Mucosa of stomach (tissue), 1 donor: ENCODE results near the gene TRIM41.
"Not testable (repeated sequence)": the region's sequence is repeated elsewhere in the genome, so short reads cannot be mapped to it uniquely, and the experiment has no call there.

Source experiments
- H3K27me3 ChIP-seq: one replicate; pipeline ENCODE4 v1.7.0; 2013; ENCODE audit warnings: mild to moderate bottlenecking, low read length; ENCODE audit not compliant: control insufficient read depth, insufficient read depth
- H3K36me3 ChIP-seq: one replicate; pipeline ENCODE4 v1.7.0; 2013; ENCODE audit warnings: low read length; ENCODE audit not compliant: control insufficient read depth, insufficient read depth
- H3K4me1 ChIP-seq: one replicate; pipeline ENCODE4 v1.7.0; 2013; ENCODE audit warnings: mild to moderate bottlenecking, low read length; ENCODE audit not compliant: control insufficient read depth, insufficient read depth
- H3K4me3 ChIP-seq: one replicate; pipeline ENCODE4 v1.7.0; 2013; ENCODE audit warnings: low read length
- H3K9ac ChIP-seq: one replicate; pipeline ENCODE4 v1.7.0; 2013; ENCODE audit warnings: mild to moderate bottlenecking, low read length, moderate library complexity
- H3K9me3 ChIP-seq: one replicate; pipeline ENCODE4 v1.7.0; 2013; ENCODE audit warnings: mild to moderate bottlenecking, low read length, moderate library complexity; ENCODE audit not compliant: control insufficient read depth
- donor health status: Pancreatic carcinoma.

Gene TRIM41

DNA sequence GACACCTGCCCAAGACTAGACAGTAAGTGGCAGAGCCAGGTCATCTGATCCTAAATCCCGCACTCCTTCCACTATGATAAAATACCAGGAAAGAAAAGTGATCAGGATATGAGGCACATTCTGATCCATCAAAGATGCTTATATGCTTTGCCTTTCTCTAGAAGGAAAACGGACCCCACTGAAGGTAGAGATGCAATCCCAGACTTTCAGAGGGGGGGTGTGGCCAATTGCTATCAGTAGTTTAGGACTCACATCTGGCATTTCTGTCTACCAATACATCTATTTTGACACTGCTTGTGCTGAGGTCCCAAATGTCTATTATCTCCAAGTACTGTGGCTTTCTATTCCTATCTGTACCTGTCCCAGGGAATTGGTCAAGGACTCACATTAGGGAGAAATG, 36.2 kb downstream of the TRIM41 start:
- Histone ChIP-seq H3K36me3 (no peaks in the 10 kb centered on the region), H3K4me1 (peaks cover 22% of the 10 kb centered on the region), H3K4me3 (peak overlapping the region; percentile 70), H3K9ac (peak overlapping the region; percentile 100), H3K9me3 (no peaks in the 10 kb centered on the region), H3K27me3 (no peaks in the 10 kb centered on the region)

DNA sequence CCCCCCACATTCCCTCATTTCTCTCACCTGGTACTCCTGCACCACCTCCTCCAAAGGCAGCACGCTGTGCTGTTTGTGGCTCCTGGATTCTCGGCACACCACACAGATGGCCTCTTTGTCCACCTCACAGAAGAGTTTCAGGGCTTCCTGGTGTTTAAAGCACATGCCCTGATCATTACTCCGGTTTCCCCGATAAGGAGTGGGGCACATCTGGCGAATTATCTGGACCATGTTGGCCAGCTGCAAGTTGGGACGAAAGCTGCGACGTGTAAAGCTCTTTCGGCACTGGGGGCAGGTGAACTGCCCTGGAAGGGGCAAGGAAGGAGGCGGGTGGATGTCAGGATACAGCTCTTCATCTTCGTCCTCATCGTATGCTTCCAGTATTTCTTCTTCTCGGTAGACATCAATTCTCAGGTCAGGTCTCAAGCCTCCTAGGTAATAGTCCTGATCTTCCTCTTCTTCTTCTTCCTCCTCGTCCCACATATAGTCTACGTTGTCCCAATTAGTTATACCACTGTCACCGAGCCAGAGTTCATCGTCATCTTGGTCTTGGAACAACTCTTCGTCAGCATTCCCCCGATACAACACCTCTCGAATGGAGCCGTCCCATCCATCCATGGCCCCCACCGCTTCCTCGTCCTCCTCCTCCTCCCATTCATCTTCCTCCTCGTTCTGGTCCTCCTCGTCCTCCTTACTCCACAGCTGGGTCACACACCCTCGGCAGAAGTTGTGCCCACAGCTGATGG, 37.1 kb downstream of the TRIM41 start:
- Histone ChIP-seq H3K27me3 (no peaks in the 10 kb centered on the region), H3K4me1 (peaks cover 22% of the 10 kb centered on the region), H3K9me3 (no peaks in the 10 kb centered on the region), H3K4me3 (peak overlapping the region; percentile 70), H3K9ac (peak overlapping the region; percentile 100), H3K36me3 (no peaks in the 10 kb centered on the region)

DNA sequence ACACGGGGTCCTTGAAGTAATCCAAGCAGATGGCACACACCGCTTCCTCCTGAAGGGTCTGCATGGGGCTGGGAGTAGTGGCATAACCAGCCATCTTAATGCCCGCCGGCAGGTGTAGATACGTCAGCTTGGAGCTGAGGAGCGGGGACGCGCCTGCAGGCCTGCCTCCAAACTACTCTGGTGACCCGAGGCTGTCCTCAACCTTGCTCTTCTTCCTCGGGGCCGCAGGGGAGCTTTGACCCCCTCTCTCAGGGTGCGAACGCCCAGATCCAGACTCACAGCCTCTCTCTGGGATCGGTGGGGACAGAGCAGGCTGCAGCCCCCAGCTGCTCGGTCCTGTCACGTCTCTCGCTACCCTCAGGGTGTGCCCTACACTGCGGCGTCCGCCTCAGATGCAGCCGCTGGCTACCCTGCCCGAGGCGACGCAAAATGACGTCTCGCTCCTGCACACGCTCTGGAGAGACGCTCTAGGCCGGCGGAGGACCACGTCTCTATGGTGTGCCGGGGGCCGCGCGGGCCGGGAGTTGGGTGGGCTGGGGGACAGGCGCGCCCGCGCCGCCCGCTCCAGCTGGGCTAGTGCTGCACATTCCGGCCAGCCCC, 37.7 kb downstream of the TRIM41 start, which contains the start of gene TRIM52:
Gene TRIM52, minus strand, starts transcription at position 424 of the 600 bp plus-strand sequence. Its CDS starts 330 bp downstream, at position 94.
- Histone ChIP-seq H3K4me1 (peaks cover 22% of the 10 kb centered on the region), H3K9ac (peak within 1 kb of the TSS; percentile 100)

DNA sequence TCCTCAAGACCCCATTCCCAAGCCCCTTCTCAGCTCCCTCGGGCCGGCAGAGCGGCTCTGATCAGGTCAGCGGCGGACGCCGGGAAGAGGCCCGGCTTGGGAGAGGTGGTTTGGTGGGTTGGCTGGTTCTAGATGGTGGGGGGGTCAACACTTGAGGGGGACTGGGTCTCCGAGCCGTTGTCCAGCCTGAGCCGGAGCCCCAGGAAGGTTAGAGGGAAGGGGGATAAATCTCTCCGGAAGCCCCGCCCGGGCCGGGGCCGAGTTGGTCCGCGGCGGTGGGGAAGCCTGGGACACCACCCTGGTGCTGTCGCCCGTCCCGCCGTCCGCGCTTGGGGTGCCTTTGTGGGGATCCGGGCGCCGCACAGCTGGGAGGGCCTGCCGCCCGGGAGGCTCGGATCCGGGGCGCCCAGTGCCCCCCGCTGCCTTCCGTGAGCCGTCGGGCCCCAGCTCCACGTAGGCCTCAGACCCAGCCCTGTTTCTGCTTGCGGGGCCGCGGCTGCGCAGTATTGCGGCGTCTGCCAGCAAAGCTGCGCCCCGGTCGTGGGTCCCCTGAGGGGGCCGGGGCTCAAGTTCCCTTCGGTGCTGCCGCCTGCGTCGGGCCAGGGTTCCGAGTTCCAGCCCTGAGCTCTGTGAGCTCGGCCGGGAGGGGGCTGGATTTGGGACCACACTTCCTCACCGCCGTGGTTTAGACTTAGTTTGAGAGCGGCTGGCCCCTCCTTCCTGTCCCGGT, 38.4 kb downstream of the TRIM41 start:
- no peaks in the 10 kb centered on the region for H3K36me3 ChIP-seq
- H3K9me3 ChIP-seq: no peaks in the 10 kb centered on the region
- H3K4me3 ChIP-seq: peak overlapping the region; percentile 70
- peak overlapping the region; percentile 100 for H3K9ac ChIP-seq
- H3K4me1 ChIP-seq: peaks cover 22% of the 10 kb centered on the region
- H3K27me3 ChIP-seq: no peaks in the 10 kb centered on the region

More for the DNA sequence above, 37.7 kb downstream of the TRIM41 start, which contains the start of gene TRIM52:
- peak within 1 kb of the TSS; percentile 70 for H3K4me3 ChIP-seq
- H3K27me3 ChIP-seq: no peaks in the 10 kb centered on the region
- no peaks in the 10 kb centered on the region for H3K36me3 ChIP-seq
- H3K9me3 ChIP-seq: no peaks in the 10 kb centered on the region

DNA sequence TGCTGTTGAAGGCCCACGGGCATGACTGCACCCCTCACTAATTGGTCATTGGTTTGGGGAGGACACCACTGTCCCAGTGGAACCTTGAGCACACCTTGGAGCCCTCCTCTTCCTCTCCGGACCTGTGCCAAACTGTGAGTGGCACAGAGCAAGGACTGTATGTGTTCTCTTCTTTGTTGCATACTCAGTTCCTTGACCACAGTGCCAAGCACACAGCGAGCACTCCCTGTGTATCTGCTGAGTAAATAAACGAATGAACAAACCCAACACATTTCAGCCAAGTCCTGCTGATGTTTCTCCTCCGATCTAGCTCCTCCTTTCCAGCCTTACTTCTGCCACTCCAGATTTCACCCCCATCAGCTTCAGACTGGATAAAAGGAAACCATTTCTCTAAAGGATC, 40.6 kb downstream of the TRIM41 start:
- Histone ChIP-seq H3K9me3 (no peaks in the 10 kb centered on the region), H3K27me3 (no peaks in the 10 kb centered on the region), H3K36me3 (no peaks in the 10 kb centered on the region), H3K4me3 (no peak overlapping the region), H3K4me1 (peaks cover 17% of the 10 kb centered on the region), H3K9ac (no peak overlapping the region)

DNA sequence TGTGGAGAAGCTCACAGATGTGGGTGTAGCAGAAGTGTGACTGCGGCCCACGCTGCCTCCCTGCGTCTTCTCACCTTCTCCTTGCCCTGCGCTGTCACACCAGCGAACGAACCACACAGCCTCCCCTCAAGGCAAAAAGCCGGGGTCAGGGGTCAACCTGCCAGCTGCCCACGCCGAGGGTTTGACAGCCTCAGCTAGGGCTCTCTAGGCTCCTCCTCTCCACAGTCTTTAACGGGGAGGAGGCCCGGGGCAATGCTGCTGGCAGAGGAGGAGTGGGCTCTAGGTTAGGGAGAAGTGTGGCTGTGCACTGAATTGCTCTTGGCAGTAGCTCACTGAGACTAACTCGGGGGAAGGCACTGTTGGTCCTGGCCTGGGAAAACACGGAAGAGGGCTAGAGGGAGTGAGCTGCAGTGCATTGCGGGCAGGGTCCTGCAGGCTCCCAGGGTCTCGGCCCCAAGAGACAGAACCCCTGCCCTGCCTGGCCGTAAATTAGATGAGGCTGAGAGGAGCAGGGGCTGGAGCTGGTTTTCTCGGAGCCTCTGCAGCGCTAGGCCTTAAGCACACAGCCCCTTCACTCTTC, 42.1 kb downstream of the TRIM41 start:
- H3K36me3 ChIP-seq: no peaks in the 10 kb centered on the region
- H3K4me1 ChIP-seq: peaks cover 2% of the 10 kb centered on the region
- H3K9me3 ChIP-seq: no peaks in the 10 kb centered on the region
- H3K9ac ChIP-seq: no peak overlapping the region
- no peak overlapping the region for H3K4me3 ChIP-seq
- no peaks in the 10 kb centered on the region for H3K27me3 ChIP-seq

DNA sequence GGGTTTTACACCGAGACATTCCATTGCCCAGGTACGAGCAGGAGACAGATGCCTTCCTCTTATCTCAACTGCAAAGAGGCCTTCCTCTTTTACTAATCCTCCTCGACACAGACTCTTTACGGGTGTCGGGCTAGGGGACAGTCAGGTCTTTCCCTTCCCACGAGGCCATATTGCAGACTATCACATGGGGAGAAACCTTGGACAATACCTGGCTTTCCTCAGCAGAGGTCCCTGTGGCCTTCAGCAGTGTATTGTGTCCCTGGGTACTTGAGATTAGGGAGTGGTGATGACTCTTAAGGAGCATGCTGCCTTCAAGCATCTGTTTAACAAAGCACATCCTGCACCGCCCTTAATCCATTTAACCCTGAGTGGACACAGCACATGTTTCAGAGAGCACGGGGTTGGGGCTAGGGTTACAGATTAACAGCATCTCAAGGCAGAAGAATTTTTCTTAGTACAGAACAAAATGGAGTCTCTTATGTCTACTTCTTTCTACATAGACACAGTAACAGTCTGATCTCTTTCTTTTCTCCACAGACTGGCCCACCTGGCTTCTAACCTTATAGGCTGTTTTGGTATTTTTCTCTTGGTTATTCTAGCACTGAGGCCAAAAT, 44.3 kb downstream of the TRIM41 start:
- H3K4me1 ChIP-seq, H3K9ac ChIP-seq, H3K9me3 ChIP-seq, H3K4me3 ChIP-seq, H3K36me3 ChIP-seq, H3K27me3 ChIP-seq: not testable (repeated sequence)

DNA sequence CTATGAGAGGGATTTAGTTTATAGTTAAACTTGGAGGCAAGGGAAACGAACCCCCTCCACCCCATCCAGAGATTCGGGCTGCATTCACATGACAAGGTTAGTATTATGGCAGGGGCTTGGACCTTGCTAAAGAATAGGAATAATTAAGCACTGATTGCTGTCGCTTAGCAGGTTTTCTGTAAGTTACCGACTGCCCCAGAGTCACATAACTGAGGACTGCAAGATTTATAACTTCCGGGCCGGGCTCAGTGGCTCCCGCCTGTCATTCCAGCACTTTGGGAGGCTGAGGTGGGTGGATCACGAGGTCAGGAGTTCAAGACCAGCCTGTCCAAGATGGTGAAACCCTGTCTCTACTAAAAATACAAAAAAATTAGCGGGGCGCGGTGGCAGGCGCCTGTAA, 44.8 kb downstream of the TRIM41 start:
- not testable (repeated sequence) for H3K27me3 ChIP-seq, H3K4me3 ChIP-seq, H3K4me1 ChIP-seq, H3K9me3 ChIP-seq, H3K36me3 ChIP-seq, H3K9ac ChIP-seq

DNA sequence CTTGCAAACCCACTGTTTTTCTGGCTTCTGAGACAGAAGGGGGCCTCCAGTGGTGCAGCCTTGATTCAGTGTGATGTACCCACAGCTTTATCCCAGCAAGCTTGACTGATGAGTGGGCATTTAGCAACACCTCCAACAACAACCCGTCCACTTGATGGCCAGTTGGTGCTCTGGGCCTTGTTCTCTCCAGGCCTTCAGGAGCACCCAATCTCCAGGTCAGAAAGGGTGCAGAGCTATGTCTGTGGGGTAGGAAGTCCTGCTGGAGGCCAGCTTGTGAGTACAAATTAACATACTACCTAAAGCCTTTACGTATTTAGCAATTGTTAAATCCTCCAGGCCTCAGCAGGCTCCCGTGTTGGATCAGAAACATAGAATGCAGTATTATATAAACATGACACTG, 48.0 kb downstream of the TRIM41 start:
- Histone ChIP-seq H3K36me3 (no peaks in the 10 kb centered on the region), H3K4me1 (no peaks in the 10 kb centered on the region), H3K27me3 (no peaks in the 10 kb centered on the region), H3K9ac (no peak overlapping the region), H3K9me3 (no peaks in the 10 kb centered on the region), H3K4me3 (no peak overlapping the region)

DNA sequence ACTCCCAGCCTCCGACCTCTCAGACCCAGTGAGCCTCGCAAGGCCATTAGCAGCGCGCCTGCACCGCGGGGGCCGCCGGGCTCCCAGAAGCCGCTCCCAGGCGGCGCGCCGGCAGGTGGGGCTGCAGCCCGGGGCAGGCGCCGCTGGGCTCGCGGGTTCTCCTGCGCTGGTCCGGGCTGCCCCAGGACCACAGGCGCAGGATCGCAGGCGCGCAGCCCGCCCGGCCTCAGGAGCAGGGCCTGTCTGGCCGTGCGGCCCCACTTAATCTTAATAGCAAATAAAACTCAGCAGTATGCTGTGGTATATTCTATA, 50.3 kb downstream of the TRIM41 start:
- H3K4me3 ChIP-seq, H3K4me1 ChIP-seq, H3K9me3 ChIP-seq, H3K36me3 ChIP-seq, H3K9ac ChIP-seq, H3K27me3 ChIP-seq: not testable (repeated sequence)

DNA sequence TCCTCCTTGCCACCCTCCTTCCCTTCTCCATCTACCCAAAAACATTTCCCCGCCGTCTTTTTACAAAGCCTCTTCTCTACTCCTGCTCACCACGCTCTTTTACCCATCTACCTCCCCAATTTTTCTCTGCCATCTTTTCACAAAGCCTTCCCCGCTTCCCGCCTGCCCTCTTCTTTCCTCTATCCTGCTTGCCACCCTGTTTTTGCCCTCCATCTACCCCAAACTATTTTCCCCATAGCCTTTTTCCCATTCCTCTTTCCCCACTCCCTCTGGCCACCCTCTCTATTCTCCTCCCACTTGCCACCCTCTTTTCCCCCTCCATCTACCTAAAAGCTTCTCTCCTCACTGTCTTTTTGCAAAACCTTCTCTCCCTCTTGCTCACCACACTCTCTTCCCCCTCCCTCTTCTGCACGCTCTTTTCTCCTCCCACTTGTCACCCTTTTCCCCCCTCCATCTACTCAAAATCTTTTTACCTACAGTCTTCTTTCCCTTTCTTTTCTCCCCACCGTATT, 57.2 kb downstream of the TRIM41 start:
- Histone ChIP-seq H3K4me1 (no peaks in the 10 kb centered on the region), H3K9ac (no peak overlapping the region), H3K27me3 (no peaks in the 10 kb centered on the region), H3K36me3 (no peaks in the 10 kb centered on the region), H3K4me3 (no peak overlapping the region), H3K9me3 (no peaks in the 10 kb centered on the region)
